H9 (cell line): Measurements from ENCODE around the gene WFIKKN1. TPM values are rescaled to one million over a fixed set of nuclear protein-coding genes. Genes with fewer than 3 reads are reported as not detected.

ENCODE experiments used
- DNase-seq: peaks from one replicate; pipeline ENCODE4 v3.0.0-alpha.2; 2017
- H2AFZ ChIP-seq: one replicate; pipeline ENCODE4 v1.6.1; 2013; ENCODE audit warnings: mild to moderate bottlenecking, low read length, control low read depth, moderate library complexity
- H2AK5ac ChIP-seq: 2 replicates; pipeline ENCODE4 v1.6.1; 2013; ENCODE audit warnings: low read length, control low read depth, mixed read lengths; ENCODE audit not compliant: insufficient read length
- H2BK120ac ChIP-seq: one replicate; pipeline ENCODE4 v1.6.1; 2013; ENCODE audit warnings: low read depth, mild to moderate bottlenecking, low read length, control low read depth, inconsistent platforms; ENCODE audit not compliant: poor library complexity, severe bottlenecking
- H2BK12ac ChIP-seq: 2 replicates; pipeline ENCODE4 v1.6.1; 2013; ENCODE audit warnings: low read length, control low read depth, mixed read lengths, low read depth; ENCODE audit not compliant: insufficient read length
- H2BK15ac ChIP-seq: 2 replicates; pipeline ENCODE4 v1.6.1; 2013; ENCODE audit warnings: low read depth, low read length, control low read depth
- H2BK20ac ChIP-seq: one replicate; pipeline ENCODE4 v1.6.1; 2013; ENCODE audit warnings: low read depth, mild to moderate bottlenecking, low read length, control low read depth, inconsistent platforms; ENCODE audit not compliant: poor library complexity, severe bottlenecking
- H2BK5ac ChIP-seq: 2 replicates; pipeline ENCODE4 v1.6.1; 2013; ENCODE audit warnings: low read length, control low read depth, mixed read lengths; ENCODE audit not compliant: insufficient read length
- H3K14ac ChIP-seq: 2 replicates; pipeline ENCODE4 v1.6.1; 2013; ENCODE audit warnings: low read length, control low read depth; ENCODE audit not compliant: insufficient read depth
- H3K18ac ChIP-seq: 2 replicates; pipeline ENCODE4 v1.6.1; 2013; ENCODE audit warnings: low read depth, mild to moderate bottlenecking, mixed read lengths, low read length, control low read depth; ENCODE audit not compliant: insufficient read length
- H3K23ac ChIP-seq: 2 replicates; pipeline ENCODE4 v1.6.1; 2013; ENCODE audit warnings: low read length, control low read depth, mixed read lengths, low read depth; ENCODE audit not compliant: insufficient read length
- H3K23me2 ChIP-seq: 2 replicates; pipeline ENCODE4 v1.6.1; 2013; ENCODE audit warnings: low read depth, mild to moderate bottlenecking, mixed read lengths, low read length, control low read depth; ENCODE audit not compliant: insufficient read length, poor library complexity, severe bottlenecking
- H3K27ac ChIP-seq: 2 replicates; pipeline ENCODE4 v1.5.1; 2013; ENCODE audit warnings: low read length, control low read depth, mixed read lengths, low read depth; ENCODE audit not compliant: insufficient read length
- H3K27me3 ChIP-seq: 2 replicates; pipeline ENCODE4 v1.6.1; 2013; ENCODE audit warnings: low read length, control low read depth, inconsistent platforms; ENCODE audit not compliant: insufficient read depth
- H3K4ac ChIP-seq: 2 replicates; pipeline ENCODE4 v1.6.1; 2013; ENCODE audit warnings: low read depth, mild to moderate bottlenecking, control low read depth, inconsistent platforms, low read length, moderate library complexity
- H3K4me1 ChIP-seq: 2 replicates; pipeline ENCODE4 v1.6.1; 2013; ENCODE audit warnings: low read length, control low read depth, inconsistent platforms; ENCODE audit not compliant: insufficient read depth
- H3K4me2 ChIP-seq: 2 replicates; pipeline ENCODE4 v1.6.1; 2013; ENCODE audit warnings: low read length, control low read depth, mixed read lengths; ENCODE audit not compliant: insufficient read length, insufficient read depth
- H3K56ac ChIP-seq: 2 replicates; pipeline ENCODE4 v1.6.1; 2013; ENCODE audit warnings: low read depth, mild to moderate bottlenecking, mixed read lengths, low read length, control low read depth; ENCODE audit not compliant: insufficient read length
- H3K79me1 ChIP-seq: 2 replicates; pipeline ENCODE4 v1.6.1; 2013; ENCODE audit warnings: low read depth, mild to moderate bottlenecking, moderate library complexity, low read length, control low read depth, inconsistent platforms; ENCODE audit not compliant: insufficient read depth, poor library complexity, severe bottlenecking
- H3K79me2 ChIP-seq: 2 replicates; pipeline ENCODE4 v1.6.1; 2013; ENCODE audit warnings: low read length, control low read depth, inconsistent platforms; ENCODE audit not compliant: insufficient read depth
- H3K9ac ChIP-seq: 2 replicates; pipeline ENCODE4 v1.6.1; 2013; ENCODE audit warnings: low read length, control low read depth, mixed read lengths; ENCODE audit not compliant: insufficient read length; ENCODE audit errors: extremely low read depth
- H3K9me3 ChIP-seq: one replicate; pipeline ENCODE4 v1.6.1; 2013; ENCODE audit warnings: low read depth, low read length, inconsistent platforms; ENCODE audit not compliant: control insufficient read depth
- H3T11ph ChIP-seq: one replicate; pipeline ENCODE4 v1.6.1; 2013; ENCODE audit warnings: mild to moderate bottlenecking, low read length, control low read depth, inconsistent platforms
- H4K20me1 ChIP-seq: one replicate; pipeline ENCODE4 v1.6.1; 2013; ENCODE audit not compliant: control insufficient read depth, insufficient read length, insufficient read depth
- H4K5ac ChIP-seq: 2 replicates; pipeline ENCODE4 v1.6.1; 2013; ENCODE audit warnings: low read depth, mild to moderate bottlenecking, mixed read lengths, low read length, control low read depth; ENCODE audit not compliant: insufficient read length
- H4K8ac ChIP-seq: replicated peaks from 2 replicates; pipeline ENCODE4 v1.6.1; 2013; ENCODE audit warnings: low read length, control low read depth, mixed read lengths, low read depth; ENCODE audit not compliant: insufficient read length
- H4K91ac ChIP-seq: 2 replicates; pipeline ENCODE4 v1.6.1; 2013; ENCODE audit warnings: low read depth, mild to moderate bottlenecking, moderate library complexity, mixed read lengths, low read length, control low read depth; ENCODE audit not compliant: insufficient read length
- H3K27ac Mint-ChIP-seq, 3 experiments: 2 replicates in 2 of 3; 3 replicates in 1 of 3; pipeline ENCODE4 v1.8.0; 2020 to 2021; ENCODE audit warnings: mixed read lengths in 3 of 3, mild to moderate bottlenecking in 1 of 3, moderate library complexity in 1 of 3
- H3K27me3 Mint-ChIP-seq: 2 replicates; pipeline ENCODE4 v1.8.0; 2021; ENCODE audit warnings: low read depth, mild to moderate bottlenecking, moderate library complexity, mixed read lengths
- H3K36me3 Mint-ChIP-seq, 3 experiments: 2 replicates in 2 of 3; 3 replicates in 1 of 3; pipeline ENCODE4 v1.8.0; 2020 to 2021; ENCODE audit warnings: low read depth in 3 of 3, mixed read lengths in 3 of 3; ENCODE audit not compliant: insufficient read depth in 1 of 3
- H3K4me1 Mint-ChIP-seq, 2 experiments: 2 replicates each; pipeline ENCODE4 v1.8.0; 2020; ENCODE audit warnings: mixed read lengths in 2 of 2
- H3K4me3 Mint-ChIP-seq, 2 experiments: 2 replicates in 1 of 2; 3 replicates in 1 of 2; pipeline ENCODE4 v1.8.0; 2020 to 2021; ENCODE audit warnings: mild to moderate bottlenecking in 2 of 2, mixed read lengths in 2 of 2, moderate library complexity in 1 of 2
- H3K9me3 Mint-ChIP-seq, 2 experiments: 2 replicates in 1 of 2; 3 replicates in 1 of 2; pipeline ENCODE4 v1.8.0; 2020; ENCODE audit warnings: mild to moderate bottlenecking in 2 of 2, mixed read lengths in 2 of 2, moderate library complexity in 1 of 2
- WGBS: extraction: QIAGEN DNeasy Blood & Tissue Kit; methylation state at CpG from one replicate; pipeline ENCODE4 v1.1.7; 2013; ENCODE audit warnings: missing lambda C conversion rate, low lambda C conversion rate, mixed read lengths; ENCODE audit not compliant: insufficient read length; ENCODE audit errors: extremely low coverage; 5-methylcytosine and 5-hydroxymethylcytosine counted together
- total RNA-seq: library from RNA; stranded (reverse); gene quantifications from 2 replicates; pipeline ENCODE4 v1.2.1, GENCODE V29; 2021
- TF ChIP-seq, protein P1 (sequence below): fragments of 200-600 bp; sonication (generic); conservative IDR thresholded peaks from 3 replicates; pipeline ENCODE4 v1.8.0; 2021; ENCODE audit warnings: antibody characterized with exemption, mild to moderate bottlenecking

WFIKKN1 gene
- total RNA-seq, 1 experiment from 2014 or later: 8.3 TPM

DNA sequence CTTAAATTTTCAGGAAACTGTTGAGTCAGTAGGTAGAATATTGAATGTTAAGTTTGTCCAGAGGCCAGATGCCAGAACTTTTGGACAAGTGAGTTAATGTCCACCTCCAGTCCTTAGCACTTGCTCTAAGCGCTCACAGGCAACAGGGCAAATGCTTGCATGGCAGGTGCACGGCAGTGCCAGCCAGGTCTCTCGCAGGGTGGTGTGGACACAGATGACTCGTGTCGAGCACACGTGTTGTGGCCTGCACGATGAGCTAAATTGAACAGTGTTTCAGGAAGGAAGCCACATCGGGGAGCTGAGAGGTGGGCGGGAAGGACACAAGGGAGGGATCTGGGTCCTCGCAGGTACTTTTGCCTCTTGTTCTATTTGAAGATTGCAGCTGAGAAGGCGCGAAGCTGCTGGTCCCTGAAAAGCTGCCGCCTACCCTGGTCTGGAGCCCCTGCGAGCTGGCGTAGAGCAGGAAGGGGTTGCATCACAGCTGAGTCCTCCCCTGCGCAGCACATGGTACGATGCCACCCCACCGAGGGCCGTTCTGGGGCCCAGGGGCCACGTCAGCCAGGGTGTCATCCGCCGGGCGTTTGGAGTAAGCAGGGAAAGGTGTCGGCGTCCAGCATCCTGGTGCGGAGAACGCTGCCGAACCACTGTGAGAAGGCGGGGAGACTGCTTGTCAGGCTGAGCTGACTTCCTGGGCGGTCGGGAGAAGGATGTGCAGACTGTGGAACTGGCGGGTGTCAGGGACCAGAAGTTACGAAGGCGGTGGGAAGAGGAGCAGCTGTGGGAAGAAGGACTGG, 34.6 kb upstream of the WFIKKN1 start:
- Mint-ChIP-seq H3K4me1 (peaks cover 3% of the 10 kb centered on the region in 2 experiments; a peak in 3 of 4 replicates), H3K9me3 (peaks cover 0 to under 1% of the 10 kb centered on the region in 2 experiments; a peak in 1 of 5 replicates), H3K27me3 (peaks cover 20% of the 10 kb centered on the region), H3K27ac (peak overlapping the region in 2 of 3 experiments; percentile 11 to 21; a peak in 5 of 7 replicates), H3K4me3 (no peak overlapping the region), H3K36me3 (peaks cover 9 to 28% (median 28%) of the 10 kb centered on the region in 3 experiments; a peak in 6 of 7 replicates)
- Histone ChIP-seq H3T11ph (no peak overlapping the region), H3K23me2 (no peaks in the 10 kb centered on the region), H3K79me2 (no peaks in the 10 kb centered on the region; the same call in 1 of the 2 replicates), H3K4me1 (no peaks in the 10 kb centered on the region), H3K4me2 (no peak overlapping the region), H4K5ac (no peak overlapping the region), H2BK12ac (no peak overlapping the region), H2BK20ac (no peak overlapping the region), H3K56ac (no peak overlapping the region), H3K27me3 (no peaks in the 10 kb centered on the region; the same call in 1 of the 2 replicates), H3K9ac (no peak overlapping the region), H4K91ac (no peak overlapping the region), H4K8ac (no peak overlapping the region), H3K27ac (no peak overlapping the region), H2BK5ac (no peak overlapping the region), H3K18ac (no peak overlapping the region), H2AFZ (no peak overlapping the region), H2AK5ac (no peak overlapping the region), H3K14ac (no peak overlapping the region; the same call in 1 of the 2 replicates), H2BK120ac (no peak overlapping the region), H3K23ac (no peak overlapping the region), H3K4ac (no peak overlapping the region), H3K9me3 (no peaks in the 10 kb centered on the region), H3K79me1 (peaks cover 3% of the 10 kb centered on the region), H2BK15ac (no peak overlapping the region), H4K20me1 (no peaks in the 10 kb centered on the region)
- no CpG with 5 or more reads among the region's 34 CpGs for WGBS
- DNase-seq: no peak
- TF ChIP-seq, protein P1, sequence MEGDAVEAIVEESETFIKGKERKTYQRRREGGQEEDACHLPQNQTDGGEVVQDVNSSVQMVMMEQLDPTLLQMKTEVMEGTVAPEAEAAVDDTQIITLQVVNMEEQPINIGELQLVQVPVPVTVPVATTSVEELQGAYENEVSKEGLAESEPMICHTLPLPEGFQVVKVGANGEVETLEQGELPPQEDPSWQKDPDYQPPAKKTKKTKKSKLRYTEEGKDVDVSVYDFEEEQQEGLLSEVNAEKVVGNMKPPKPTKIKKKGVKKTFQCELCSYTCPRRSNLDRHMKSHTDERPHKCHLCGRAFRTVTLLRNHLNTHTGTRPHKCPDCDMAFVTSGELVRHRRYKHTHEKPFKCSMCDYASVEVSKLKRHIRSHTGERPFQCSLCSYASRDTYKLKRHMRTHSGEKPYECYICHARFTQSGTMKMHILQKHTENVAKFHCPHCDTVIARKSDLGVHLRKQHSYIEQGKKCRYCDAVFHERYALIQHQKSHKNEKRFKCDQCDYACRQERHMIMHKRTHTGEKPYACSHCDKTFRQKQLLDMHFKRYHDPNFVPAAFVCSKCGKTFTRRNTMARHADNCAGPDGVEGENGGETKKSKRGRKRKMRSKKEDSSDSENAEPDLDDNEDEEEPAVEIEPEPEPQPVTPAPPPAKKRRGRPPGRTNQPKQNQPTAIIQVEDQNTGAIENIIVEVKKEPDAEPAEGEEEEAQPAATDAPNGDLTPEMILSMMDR: no peak
